ENCODE measurements around the gene PPP1R3C. TPM values are rescaled to one million over a fixed set of nuclear protein-coding genes. Genes with fewer than 3 reads are reported as not detected.

The PPP1R3C gene
- total RNA-seq = 92.1 and 124 TPM in 2 replicates

GRCh38 chr10:91632671-91633550, at the start of gene PPP1R3C:
PPP1R3C (minus strand) TSS chr10:91633071; CDS start chr10:91632969, 102 bp downstream.

Other genes with a start within 250 kb of the PPP1R3C start
- gene HECTD2, start 222.7 kb downstream of the PPP1R3C start, total RNA-seq = 5.3 and 7.8 TPM in 2 replicates
- gene TNKS2, start 165.4 kb upstream of the PPP1R3C start, total RNA-seq = 54.0 and 58.3 TPM in 2 replicates

All from aortic smooth muscle cell (primary cell).